ENCODE measurements around the gene TNFRSF14.

- TF ChIP-seq TAF1 (IDR thresholded peaks at IDR 0.05; ENCODE audit: borderline replicate concordance, low read depth, low read length): no peak
- TF ChIP-seq POLR2A (IDR thresholded peaks at IDR 0.05; ENCODE audit: low read depth, low read length): no peak
These were observed 54.1 kb downstream of the TNFRSF14 start for GRCh38 chr1:2610036-2610959.
